D721Med (cell line): ENCODE measurements around the gene NBPF3.
"Not testable (repeated sequence)": the region's sequence is repeated elsewhere in the genome, so short reads cannot be mapped to it uniquely, and the experiment has no call there.

Experiments used
- DNase-seq: peaks from one replicate; pipeline ENCODE4 v3.0.0; 2011; ENCODE audit warnings: low spot score; ENCODE audit not compliant: insufficient read length
- FAIRE-seq: peaks from 2 replicates; lab custom pipeline; 2011; peaks lifted over from hg19 to GRCh38; lab: Jason Lieb, UNC
- TF ChIP-seq, protein P1 (sequence below): IDR thresholded peaks from 2 replicates; pipeline ENCODE4 v1.5.1; 2012; ENCODE audit warnings: mild to moderate bottlenecking, control low read depth; ENCODE audit not compliant: insufficient read depth; ENCODE audit errors: missing control alignments

NBPF3 gene

DNA sequence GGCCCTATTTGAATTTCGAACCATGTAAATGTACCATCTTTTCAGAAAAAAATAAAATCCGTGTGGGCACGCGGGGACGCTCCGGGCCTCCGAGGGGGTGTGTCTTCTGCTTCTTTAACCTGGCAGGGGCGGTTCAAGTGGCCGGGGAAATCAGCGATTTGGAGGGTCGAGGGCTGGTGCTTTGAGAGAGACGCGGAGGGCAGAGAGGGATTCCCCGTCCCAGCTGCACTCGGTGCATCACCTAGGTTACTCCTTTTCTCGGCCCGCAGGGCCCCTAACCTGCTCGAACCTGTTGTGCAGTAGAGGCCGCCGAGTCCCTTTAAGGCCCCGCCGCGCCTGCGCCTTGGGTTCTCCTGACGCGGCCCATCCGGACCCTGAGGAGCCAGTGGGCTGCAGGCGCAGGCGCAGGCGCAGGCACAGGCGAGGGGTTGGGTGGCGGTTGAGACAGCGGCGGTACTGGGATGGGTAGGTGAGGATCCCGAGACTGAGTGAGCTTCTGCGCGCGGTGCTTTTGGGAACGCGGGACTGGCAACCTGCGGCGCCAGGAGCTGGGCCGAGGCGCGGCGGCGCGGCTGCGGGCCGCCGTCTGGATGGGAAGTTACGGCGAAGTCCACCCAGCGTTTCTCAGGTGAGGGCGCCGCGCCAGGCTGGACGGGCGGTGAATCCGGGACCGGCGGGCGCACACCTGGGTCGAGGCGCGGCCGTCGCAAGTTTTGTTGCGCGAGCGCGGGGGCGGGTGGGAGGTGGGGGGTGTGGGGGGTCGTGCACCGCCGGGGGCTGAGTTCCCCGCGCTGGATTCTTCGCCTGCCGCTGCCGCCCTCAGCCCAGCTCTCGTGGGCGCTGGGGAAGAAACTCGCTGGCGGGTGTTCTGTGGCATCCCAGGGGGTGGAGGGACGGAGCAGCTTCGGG lies at the start of gene NBPF3:
TSS of gene NBPF3 (plus strand) at position 417 of the 909 bp plus-strand sequence. CDS start 4,950 bp downstream, outside the sequence.
- TF ChIP-seq, protein P1, sequence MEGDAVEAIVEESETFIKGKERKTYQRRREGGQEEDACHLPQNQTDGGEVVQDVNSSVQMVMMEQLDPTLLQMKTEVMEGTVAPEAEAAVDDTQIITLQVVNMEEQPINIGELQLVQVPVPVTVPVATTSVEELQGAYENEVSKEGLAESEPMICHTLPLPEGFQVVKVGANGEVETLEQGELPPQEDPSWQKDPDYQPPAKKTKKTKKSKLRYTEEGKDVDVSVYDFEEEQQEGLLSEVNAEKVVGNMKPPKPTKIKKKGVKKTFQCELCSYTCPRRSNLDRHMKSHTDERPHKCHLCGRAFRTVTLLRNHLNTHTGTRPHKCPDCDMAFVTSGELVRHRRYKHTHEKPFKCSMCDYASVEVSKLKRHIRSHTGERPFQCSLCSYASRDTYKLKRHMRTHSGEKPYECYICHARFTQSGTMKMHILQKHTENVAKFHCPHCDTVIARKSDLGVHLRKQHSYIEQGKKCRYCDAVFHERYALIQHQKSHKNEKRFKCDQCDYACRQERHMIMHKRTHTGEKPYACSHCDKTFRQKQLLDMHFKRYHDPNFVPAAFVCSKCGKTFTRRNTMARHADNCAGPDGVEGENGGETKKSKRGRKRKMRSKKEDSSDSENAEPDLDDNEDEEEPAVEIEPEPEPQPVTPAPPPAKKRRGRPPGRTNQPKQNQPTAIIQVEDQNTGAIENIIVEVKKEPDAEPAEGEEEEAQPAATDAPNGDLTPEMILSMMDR = no peak
- FAIRE-seq (no peak), DNase-seq (peak; percentile 32)

GRCh38 chr1:21391497-21391896 lies 48.4 kb upstream of the NBPF3 start:
- TF ChIP-seq, protein P1 = no peak
- no peak for FAIRE-seq

DNA sequence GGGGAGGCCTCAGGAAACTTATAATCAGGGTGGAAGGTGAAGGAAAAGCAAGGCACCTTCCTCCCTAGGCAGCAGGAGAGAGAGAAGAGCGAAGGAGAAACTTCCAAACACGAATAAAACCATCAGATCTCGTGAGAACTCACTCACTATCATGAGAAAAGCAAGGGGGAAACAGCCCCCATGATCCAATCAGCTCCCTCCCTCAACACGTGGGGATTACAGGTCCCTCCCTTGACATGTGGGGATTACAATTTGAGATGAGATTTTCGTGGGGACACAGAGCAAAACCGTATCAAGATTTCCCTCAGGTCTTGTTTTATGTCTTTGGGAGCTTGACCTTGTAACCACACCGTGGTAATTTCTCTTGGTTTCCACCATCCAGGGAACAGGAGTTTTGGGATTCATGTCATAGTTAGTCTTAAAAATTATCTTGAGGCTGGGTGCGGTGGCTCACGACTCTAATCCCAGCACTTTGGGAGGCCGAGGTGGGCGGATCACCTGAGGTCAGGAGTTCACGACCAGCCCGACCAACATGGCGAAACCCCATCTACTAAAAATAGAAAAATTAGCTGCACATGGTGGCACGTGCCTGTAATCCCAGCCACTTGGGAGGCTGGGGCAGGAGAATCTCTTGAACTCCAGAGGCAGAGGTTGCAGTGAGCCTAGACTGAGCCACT lies 47.2 kb upstream of the NBPF3 start:
- DNase-seq (no peak), FAIRE-seq (no peak)
- TF ChIP-seq, protein P1 = no peak

More at GRCh38 chr1:21391497-21391896, 48.4 kb upstream of the NBPF3 start:
- DNase-seq = no peak

DNA sequence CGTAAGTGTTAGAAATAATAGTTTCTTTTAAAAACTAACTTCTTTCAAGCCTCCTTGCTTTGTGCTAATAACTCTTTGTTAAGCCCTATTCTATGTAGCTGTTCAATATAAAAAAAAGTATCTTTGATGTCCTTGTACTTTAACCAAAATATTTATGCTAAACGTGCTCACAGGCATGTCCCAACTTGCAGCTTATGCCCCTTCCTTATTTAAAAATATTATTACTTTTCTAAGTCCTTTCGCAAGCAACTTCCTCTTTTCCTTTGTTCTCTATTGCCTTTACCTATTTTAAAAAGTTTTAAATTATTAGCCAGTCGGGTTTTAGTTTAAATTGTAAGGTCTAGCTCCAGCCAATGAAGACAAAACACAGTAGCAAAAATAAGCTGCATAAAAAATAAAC lies 43.4 kb upstream of the NBPF3 start:
- no peak for FAIRE-seq
- no peak for DNase-seq
- TF ChIP-seq, protein P1 = no peak

GRCh38 chr1:21397813-21398188 lies 42.1 kb upstream of the NBPF3 start:
- TF ChIP-seq, protein P1 = no peak
- no peak for FAIRE-seq
- no peak for DNase-seq

DNA sequence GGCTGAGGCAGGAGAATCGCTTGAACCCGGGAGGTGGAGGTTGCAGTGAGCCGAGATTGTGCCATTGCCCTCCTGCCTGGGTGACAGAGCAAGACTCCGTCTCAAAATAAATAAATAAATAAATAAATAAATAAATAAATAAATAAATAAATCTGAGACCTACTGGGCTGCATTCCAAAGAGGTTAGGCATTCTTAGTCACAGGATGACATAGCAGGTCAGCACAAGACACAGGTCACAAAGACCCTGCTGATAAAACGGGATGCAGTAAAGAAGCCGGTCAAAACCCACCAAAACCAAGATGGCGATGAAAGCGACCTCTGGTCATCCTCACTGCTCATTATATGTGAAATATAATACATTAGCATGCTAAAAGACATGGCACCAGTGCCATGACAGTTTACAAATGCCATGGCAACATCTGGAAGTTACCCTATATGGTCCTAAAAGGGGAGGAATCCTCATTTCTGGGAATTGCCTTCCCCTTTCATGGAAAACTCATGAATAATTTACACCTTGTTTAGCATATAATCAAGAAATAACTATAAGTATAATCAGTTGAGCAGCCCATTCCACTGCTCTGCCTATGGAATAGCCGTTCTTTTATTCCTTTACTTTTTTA lies 38.1 kb upstream of the NBPF3 start:
- not testable (repeated sequence) for DNase-seq, FAIRE-seq

DNA sequence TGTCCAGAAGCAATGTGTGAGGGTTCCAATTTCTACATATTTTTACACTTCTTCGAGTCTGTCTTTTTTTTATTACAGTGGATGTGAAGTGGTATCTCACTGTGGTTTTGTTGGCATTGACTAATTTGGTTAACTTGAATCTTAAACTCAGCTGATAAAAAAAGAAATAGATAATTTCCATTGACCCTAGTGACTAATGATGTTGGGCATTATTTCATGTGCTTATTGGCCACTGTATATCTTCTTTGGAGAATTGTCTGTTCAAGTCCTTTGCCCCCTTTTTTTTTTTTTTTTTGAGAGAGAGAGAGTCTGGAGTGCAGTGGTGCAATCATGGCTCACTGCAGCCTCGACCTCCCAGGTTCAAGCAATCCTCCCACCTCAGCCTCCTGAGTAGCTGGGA lies 33.3 kb upstream of the NBPF3 start:
- FAIRE-seq = no peak
- TF ChIP-seq, protein P1 = no peak
- DNase-seq = no peak

GRCh38 chr1:21409897-21410296 lies 30.0 kb upstream of the NBPF3 start:
- DNase-seq, FAIRE-seq: not testable (repeated sequence)
